Measurements from ENCODE around the gene RNF166. TPM values are rescaled to one million over a fixed set of nuclear protein-coding genes. Genes with fewer than 3 reads are reported as not detected.

Gene RNF166
- total and polyA plus RNA-seq, 2 of the 13 experiments (the other 11 are each of a cell fraction or from before 2014, with no cell fraction given) = 21.4 to 23.0 TPM

DNA sequence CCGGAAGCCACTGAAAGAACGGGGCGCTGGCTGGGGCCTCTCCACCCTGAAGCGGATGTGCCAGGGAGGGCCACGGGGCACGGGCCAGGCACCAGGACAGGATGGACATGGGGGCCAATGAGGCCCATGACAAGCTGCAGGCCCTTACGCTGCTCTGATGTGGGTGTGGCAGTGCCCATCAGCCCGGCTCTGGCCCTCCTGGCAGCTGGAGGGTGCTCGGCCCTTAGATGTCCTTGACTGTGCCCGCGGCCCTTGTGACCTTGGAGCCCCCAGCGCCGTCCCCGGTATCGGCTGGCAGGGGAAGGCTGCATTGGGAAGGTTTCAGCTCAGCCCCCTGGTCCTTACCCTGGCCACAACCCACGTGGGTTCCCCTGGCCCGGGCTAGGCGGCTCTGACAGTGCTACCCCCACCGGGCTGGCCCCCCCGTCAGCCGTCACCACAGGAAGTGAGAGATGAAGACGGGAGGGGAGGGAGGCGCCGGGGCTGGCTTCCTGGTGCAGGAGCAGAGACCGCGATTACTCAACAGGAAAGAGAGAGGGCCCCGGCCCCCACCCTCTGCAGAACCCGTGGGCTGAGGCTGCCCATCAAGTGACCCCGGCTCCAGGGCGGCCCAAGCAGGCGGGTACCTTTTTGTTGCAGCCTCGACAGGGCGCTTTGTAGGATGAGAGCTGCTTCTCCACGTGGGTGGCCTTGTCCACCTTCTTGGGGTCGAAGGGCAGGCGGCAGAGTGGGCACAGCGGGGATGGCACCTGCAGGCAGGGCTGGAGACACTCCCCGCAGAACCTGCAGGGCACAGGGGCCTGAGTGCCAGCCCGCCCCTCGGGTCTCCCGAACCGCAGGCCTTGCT, 5.3 kb downstream of the RNF166 start (continued):
- TF ChIP-seq MAZ (IDR thresholded peaks at IDR 0.05; ENCODE audit: borderline replicate concordance, low read depth, low read length) (peak; percentile 99), MAZ (CRISPR knock-in tag; IDR thresholded peaks at IDR 0.05; ENCODE audit: low read depth) (peak; percentile 96), HNF4A (CRISPR knock-in tag; IDR thresholded peaks at IDR 0.05) (peak; percentile 66; the same call in 1 of the 2 replicates), TBL1XR1 (IDR thresholded peaks at IDR 0.05; ENCODE audit: borderline replicate concordance, low read length, partially characterized antibody) (no peak), ZNF619 (CRISPR knock-in tag; IDR thresholded peaks at IDR 0.05) (peak; percentile 83; the same call in 1 of the 2 replicates), HOXA3 (CRISPR knock-in tag; IDR thresholded peaks at IDR 0.05) (peak; percentile 87), ZNF781 (CRISPR knock-in tag; IDR thresholded peaks at IDR 0.05; ENCODE audit: borderline replicate concordance, not compliant biosample characterization) (peak; percentile 65), ZNF160 (CRISPR knock-in tag; IDR thresholded peaks at IDR 0.05) (0 out of 2 replicates have a peak, but pooled peaks have one; percentile 38), RBM39 (IDR thresholded peaks at IDR 0.05; ENCODE audit: low read depth, low read length, poor library complexity, severe bottlenecking) (peak; percentile 61), HNRNPL (IDR thresholded peaks at IDR 0.05; ENCODE audit: low read depth, low read length) (peak; percentile 94), ZFP41 (CRISPR knock-in tag; IDR thresholded peaks at IDR 0.05; ENCODE audit: borderline replicate concordance) (no peak), ZNF552 (CRISPR knock-in tag; IDR thresholded peaks at IDR 0.05; ENCODE audit: borderline replicate concordance) (no peak), THAP11 (CRISPR knock-in tag; IDR thresholded peaks at IDR 0.05) (peak; percentile 82), LCORL (IDR thresholded peaks at IDR 0.05) (no peak), LCORL (CRISPR knock-in tag; IDR thresholded peaks at IDR 0.05) (peak; percentile 91), ZNF614 (CRISPR knock-in tag; IDR thresholded peaks at IDR 0.05; ENCODE audit: borderline replicate concordance) (peak; percentile 65; the same call in 1 of the 2 replicates), ESRRA (CRISPR knock-in tag; IDR thresholded peaks at IDR 0.05; ENCODE audit: low read depth) (peak; percentile 88), ZNF263 (CRISPR knock-in tag; IDR thresholded peaks at IDR 0.05) (no peak)
- TF ChIP-seq, protein P1, sequence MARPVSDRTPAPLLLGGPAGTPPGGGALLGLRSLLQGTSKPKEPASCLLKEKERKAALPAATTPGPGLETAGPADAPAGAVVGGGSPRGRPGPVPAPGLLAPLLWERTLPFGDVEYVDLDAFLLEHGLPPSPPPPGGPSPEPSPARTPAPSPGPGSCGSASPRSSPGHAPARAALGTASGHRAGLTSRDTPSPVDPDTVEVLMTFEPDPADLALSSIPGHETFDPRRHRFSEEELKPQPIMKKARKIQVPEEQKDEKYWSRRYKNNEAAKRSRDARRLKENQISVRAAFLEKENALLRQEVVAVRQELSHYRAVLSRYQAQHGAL (CRISPR knock-in tag; IDR thresholded peaks at IDR 0.05; ENCODE audit: not compliant biosample characterization) = no peak
- TF ChIP-seq, protein P2, sequence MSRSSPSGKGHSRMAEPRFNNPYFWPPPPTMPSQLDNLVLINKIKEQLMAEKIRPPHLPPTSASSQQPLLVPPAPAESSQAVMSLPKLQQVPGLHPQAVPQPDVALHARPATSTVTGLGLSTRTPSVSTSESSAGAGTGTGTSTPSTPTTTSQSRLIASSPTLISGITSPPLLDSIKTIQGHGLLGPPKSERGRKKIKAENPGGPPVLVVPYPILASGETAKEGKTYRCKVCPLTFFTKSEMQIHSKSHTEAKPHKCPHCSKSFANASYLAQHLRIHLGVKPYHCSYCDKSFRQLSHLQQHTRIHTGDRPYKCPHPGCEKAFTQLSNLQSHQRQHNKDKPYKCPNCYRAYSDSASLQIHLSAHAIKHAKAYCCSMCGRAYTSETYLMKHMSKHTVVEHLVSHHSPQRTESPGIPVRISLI (CRISPR knock-in tag; IDR thresholded peaks at IDR 0.05; ENCODE audit: borderline replicate concordance) = no peak; the same call in 1 of the 2 replicates
- TF ChIP-seq, protein P3, sequence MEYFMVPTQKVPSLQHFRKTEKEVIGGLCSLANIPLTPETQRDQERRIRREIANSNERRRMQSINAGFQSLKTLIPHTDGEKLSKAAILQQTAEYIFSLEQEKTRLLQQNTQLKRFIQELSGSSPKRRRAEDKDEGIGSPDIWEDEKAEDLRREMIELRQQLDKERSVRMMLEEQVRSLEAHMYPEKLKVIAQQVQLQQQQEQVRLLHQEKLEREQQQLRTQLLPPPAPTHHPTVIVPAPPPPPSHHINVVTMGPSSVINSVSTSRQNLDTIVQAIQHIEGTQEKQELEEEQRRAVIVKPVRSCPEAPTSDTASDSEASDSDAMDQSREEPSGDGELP (IDR thresholded peaks at IDR 0.05; ENCODE audit: borderline replicate concordance, low read depth) = peak; percentile 78; the same call in 1 of the 2 replicates
- TF ChIP-seq, protein P4, sequence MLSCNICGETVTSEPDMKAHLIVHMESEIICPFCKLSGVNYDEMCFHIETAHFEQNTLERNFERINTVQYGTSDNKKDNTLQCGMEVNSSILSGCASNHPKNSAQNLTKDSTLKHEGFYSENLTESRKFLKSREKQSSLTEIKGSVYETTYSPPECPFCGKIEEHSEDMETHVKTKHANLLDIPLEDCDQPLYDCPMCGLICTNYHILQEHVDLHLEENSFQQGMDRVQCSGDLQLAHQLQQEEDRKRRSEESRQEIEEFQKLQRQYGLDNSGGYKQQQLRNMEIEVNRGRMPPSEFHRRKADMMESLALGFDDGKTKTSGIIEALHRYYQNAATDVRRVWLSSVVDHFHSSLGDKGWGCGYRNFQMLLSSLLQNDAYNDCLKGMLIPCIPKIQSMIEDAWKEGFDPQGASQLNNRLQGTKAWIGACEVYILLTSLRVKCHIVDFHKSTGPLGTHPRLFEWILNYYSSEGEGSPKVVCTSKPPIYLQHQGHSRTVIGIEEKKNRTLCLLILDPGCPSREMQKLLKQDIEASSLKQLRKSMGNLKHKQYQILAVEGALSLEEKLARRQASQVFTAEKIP (CRISPR knock-in tag; IDR thresholded peaks at IDR 0.05; ENCODE audit: borderline replicate concordance) = no peak
- TF ChIP-seq, protein P5, sequence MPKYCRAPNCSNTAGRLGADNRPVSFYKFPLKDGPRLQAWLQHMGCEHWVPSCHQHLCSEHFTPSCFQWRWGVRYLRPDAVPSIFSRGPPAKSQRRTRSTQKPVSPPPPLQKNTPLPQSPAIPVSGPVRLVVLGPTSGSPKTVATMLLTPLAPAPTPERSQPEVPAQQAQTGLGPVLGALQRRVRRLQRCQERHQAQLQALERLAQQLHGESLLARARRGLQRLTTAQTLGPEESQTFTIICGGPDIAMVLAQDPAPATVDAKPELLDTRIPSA (CRISPR knock-in tag; IDR thresholded peaks at IDR 0.05; ENCODE audit: borderline replicate concordance) = no peak
